ENCODE measurements around the gene FAM25A.

- TF ChIP-seq CTCF (IDR thresholded peaks at IDR 0.05) (no peak), POLR2A (IDR thresholded peaks at IDR 0.05) (no peak), POLR2AphosphoS5 (IDR thresholded peaks at IDR 0.05) (no peak)
Measured at GRCh38 chr10:87054373-87055295, 34.5 kb downstream of the FAM25A start.

All from prostate gland (tissue), 2 donors.